A549 (cell line): ENCODE results near the gene GAL3ST3. TPM values are rescaled to one million over a fixed set of nuclear protein-coding genes. Genes with fewer than 3 reads are reported as not detected.

ENCODE experiments used
- ATAC-seq, 2 experiments: fragments of 200-7000 bp in 1 of 2; fragments of >200 bp in 1 of 2; cut with Nextera tagmentation in 1 of 2; cut with Tn5 transposase in 1 of 2; 3 replicates each; pipeline versions ENCODE4 v1.8.0 to v1.9.1; 2018 to 2020; ENCODE audit warnings: mild to moderate bottlenecking in 1 of 2, moderate library complexity in 1 of 2
- CTCF ChIA-PET: fragments of 300-600 bp; sonication (Branson Sonifier 250); formaldehyde crosslinking; extraction: SDS; loops from one replicate; lab custom pipeline; 2021; ENCODE audit warnings: antibody characterized with exemption, inconsistent platforms; lab: Yijun Ruan, JAX
- POLR2A ChIA-PET: fragments of 350-600 bp; formaldehyde crosslinking; extraction: SDS; loops from one replicate; lab custom pipeline; 2021; ENCODE audit warnings: antibody characterized with exemption, inconsistent platforms; lab: Yijun Ruan, JAX
- DNase-seq, 2 experiments: peaks; one replicate each; pipeline versions ENCODE4 v3.0.0 to v3.0.0-alpha.2; 2011 to 2016; ENCODE audit warnings: low read depth in 1 of 2, low spot score in 1 of 2
- FAIRE-seq: peaks from 2 replicates; lab custom pipeline; 2011; peaks lifted over from hg19 to GRCh38; lab: Jason Lieb, UNC
- H3K27ac ChIP-seq, 2 experiments: fragments of >200 bp; sonication (Bioruptor Twin); formaldehyde crosslinking; 3 replicates each; pipeline ENCODE4 v1.5.1; 2016 to 2017
- H3K4me1 ChIP-seq: fragments of >200 bp; sonication (Bioruptor Twin); formaldehyde crosslinking; 3 replicates; pipeline ENCODE4 v1.6.1; 2016
- H3K4me2 ChIP-seq: fragments of >200 bp; sonication (Bioruptor Twin); formaldehyde crosslinking; 3 replicates; pipeline ENCODE4 v1.6.1; 2016
- H3K4me3 ChIP-seq: fragments of >200 bp; sonication (Bioruptor Twin); formaldehyde crosslinking; 3 replicates; pipeline ENCODE4 v1.5.1; 2016
- H3K9me3 ChIP-seq: fragments of >200 bp; sonication (Bioruptor Twin); formaldehyde crosslinking; 3 replicates; pipeline ENCODE4 v1.6.1; 2016
- CBX2 ChIP-seq: fragments of 200-600 bp; sonication (generic); IDR thresholded peaks from 2 replicates; pipeline ENCODE4 v1.6.1; 2016; ENCODE audit warnings: low read depth, mild to moderate bottlenecking, borderline replicate concordance
- CEBPB ChIP-seq, 2 experiments: fragments of >200 bp in 1 of 2; sonication (Bioruptor Twin) in 1 of 2; formaldehyde crosslinking in 1 of 2; IDR thresholded peaks; 2 replicates each; pipeline ENCODE4 v1.6.1; 2012 to 2016
- CHD2 ChIP-seq: fragments of 150-350 bp; IDR thresholded peaks from 2 replicates; pipeline ENCODE4 v1.6.1; 2014; ENCODE audit warnings: low read length; ENCODE audit not compliant: partially characterized antibody
- EHMT2 ChIP-seq: fragments of 200-600 bp; sonication (generic); IDR thresholded peaks from 2 replicates; pipeline ENCODE4 v1.6.1; 2016; ENCODE audit warnings: antibody characterized with exemption, low read depth, mild to moderate bottlenecking, moderate library complexity
- ELK1 ChIP-seq: fragments of 150-350 bp; IDR thresholded peaks from 2 replicates; pipeline ENCODE4 v1.6.1; 2014; ENCODE audit warnings: low read depth, mild to moderate bottlenecking, low read length
- HES2 ChIP-seq: fragments of >200 bp; sonication (Bioruptor Twin); formaldehyde crosslinking; IDR thresholded peaks from 2 replicates; pipeline ENCODE4 v1.6.1; 2016
- JUNB ChIP-seq: fragments of >200 bp; sonication (Bioruptor Twin); formaldehyde crosslinking; IDR thresholded peaks from 2 replicates; pipeline ENCODE4 v1.6.1; 2016
- MAFK ChIP-seq: fragments of 450-650 bp; IDR thresholded peaks from 2 replicates; pipeline ENCODE4 v1.6.1; 2014; ENCODE audit not compliant: partially characterized antibody
- MYC ChIP-seq: IDR thresholded peaks from 2 replicates; pipeline ENCODE4 v1.6.1; 2012; ENCODE audit warnings: mild to moderate bottlenecking, inconsistent platforms, low read length, improper control_type of control experiment, borderline replicate concordance
- PBX3 ChIP-seq: IDR thresholded peaks from 2 replicates; pipeline ENCODE4 v1.6.1; 2012
- PHF8 ChIP-seq: fragments of 200-600 bp; sonication (generic); IDR thresholded peaks from 2 replicates; pipeline ENCODE4 v1.6.1; 2016; ENCODE audit warnings: low read depth, mild to moderate bottlenecking, antibody characterized with exemption, moderate library complexity, borderline replicate concordance
- POLR2A ChIP-seq: IDR thresholded peaks from 2 replicates; pipeline ENCODE4 v1.6.1; 2012; ENCODE audit warnings: mild to moderate bottlenecking, low read length
- REST ChIP-seq: fragments of 200-600 bp; sonication (generic); IDR thresholded peaks from 2 replicates; pipeline ENCODE4 v1.6.1; 2016; ENCODE audit warnings: antibody characterized with exemption, mild to moderate bottlenecking, moderate library complexity
- SREBF2 ChIP-seq: fragments of 450-650 bp; IDR thresholded peaks from 2 replicates; pipeline ENCODE4 v1.6.1; 2014; ENCODE audit warnings: mild to moderate bottlenecking, moderate library complexity
- USF2 ChIP-seq: fragments of 450-650 bp; IDR thresholded peaks from 2 replicates; pipeline ENCODE4 v1.6.1; 2014; ENCODE audit warnings: antibody characterized with exemption
- ZNF302 ChIP-seq: fragments of 250-450 bp; sonication (Bioruptor Pico); IDR thresholded peaks from 2 replicates; pipeline ENCODE4 v1.9.0; 2021; ENCODE audit warnings: inconsistent platforms, mild to moderate bottlenecking, moderate library complexity
- ZSCAN20 ChIP-seq: fragments of 250-450 bp; sonication (Bioruptor Pico); IDR thresholded peaks from 2 replicates; pipeline ENCODE4 v1.8.0; 2022; ENCODE audit warnings: mild to moderate bottlenecking, moderate library complexity
- WGBS: methylation state at CpG from one replicate; pipeline ENCODE4 v1.1.6; 2017; ENCODE audit errors: missing lambda C conversion rate; 5-methylcytosine and 5-hydroxymethylcytosine counted together
- polyA plus RNA-seq, 4 experiments: library from polyadenylated mRNA; depleted of rRNA in 3 of 4; stranded (reverse); fragments of >200 nt; fragmentation: RNase III in 1 of 4; extraction: RNeasy Plus Mini Kit Qiagen cat#74134 plus additional on column Dnase treatment in 1 of 4; gene quantifications; 2 replicates in 3 of 4; 3 replicates in 1 of 4; pipeline ENCODE4 v1.2.3, GENCODE V29; 2011 to 2017

GAL3ST3 gene
- polyA plus RNA-seq, 2 of the 4 experiments (the other 2 are of a cell fraction): not detected

- CTCF ChIA-PET: interaction anchor here (0.6 to 11.6 kb wide), 9 partner anchors 7 to 331 kb away, joined by 3 to 121 read pairs (median 3); no protein-coding TSS in a partner anchor
- Histone ChIP-seq H3K4me2 (no peak overlapping the region), H3K4me3 (no peak overlapping the region), H3K9me3 (no peaks in the 10 kb centered on the region), H3K27ac (peak overlapping the region in 1 of 2 experiments; percentile 48; a peak in 3 of 6 replicates), H3K4me1 (peaks cover 12% of the 10 kb centered on the region)
- DNase-seq (no peak), ATAC-seq (peak in 1 of 2 experiments; percentile 39; a peak in 3 of 6 replicates), FAIRE-seq (no peak)
- 95% methylated on average over 4 of the region's 6 CpGs for WGBS
- TF ChIP-seq POLR2A (no peak), CBX2 (no peak), CHD2 (no peak), EHMT2 (no peak)
- POLR2A ChIA-PET: no interaction called here
These were observed 34.0 kb downstream of the GAL3ST3 start for GRCh38 chr11:66014804-66015453.

- ChIA-PET POLR2A (interaction anchor here (1.1 to 1.8 kb wide), 2 partner anchors 9 to 11 kb away, joined by 3 to 12 read pairs; partner anchors contain the start of genes BANF1 and EIF1AD), CTCF (interaction anchor here (0.6 to 11.6 kb wide), 7 partner anchors 8 to 55 kb away, joined by 3 to 121 read pairs (median 4); partner anchors contain the start of gene CATSPER1)
- TF ChIP-seq EHMT2 (no peak), MAFK (no peak), ZSCAN20 (no peak)
- ATAC-seq: no peak
- FAIRE-seq: no peak
- H3K4me1 ChIP-seq: peaks cover 12% of the 10 kb centered on the region
- H3K4me3 ChIP-seq: no peak overlapping the region
- H3K4me2 ChIP-seq: no peak overlapping the region
- no peak overlapping the region for H3K27ac ChIP-seq
- no peak for DNase-seq
- H3K9me3 ChIP-seq: no peaks in the 10 kb centered on the region
- WGBS: 75% methylated on average over 6 of the region's 7 CpGs
These were observed 35.2 kb downstream of the GAL3ST3 start for GRCh38 chr11:66013762-66014100.

GRCh38 chr11:66012946-66013761 lies 35.8 kb downstream of the GAL3ST3 start:
- TF ChIP-seq REST (peak; percentile 42; the same call in 1 of the 2 replicates), HES2 (no peak)
- POLR2A ChIA-PET: interaction anchor here (1.1 to 1.8 kb wide), 2 partner anchors 9 to 11 kb away, joined by 3 to 12 read pairs; partner anchors contain the start of genes BANF1 and EIF1AD
- WGBS: 63% methylated on average over 9 of the region's 12 CpGs
- CTCF ChIA-PET: interaction anchor here (1.1 to 11.6 kb wide), 7 partner anchors 8 to 55 kb away, joined by 3 to 121 read pairs (median 4); partner anchors contain the start of gene CATSPER1
- Histone ChIP-seq H3K4me2 (no peak overlapping the region), H3K4me3 (no peak overlapping the region), H3K4me1 (peaks cover 16% of the 10 kb centered on the region), H3K27ac (peak overlapping the region in 1 of 2 experiments; percentile 12; a peak in 1 of 6 replicates), H3K9me3 (no peaks in the 10 kb centered on the region)
- ATAC-seq: peak in 1 of 2 experiments; percentile 22; a peak in 1 of 6 replicates
- no peak for FAIRE-seq
- DNase-seq: no peak

GRCh38 chr11:66012371-66012945 lies 36.5 kb downstream of the GAL3ST3 start:
- H3K4me1 ChIP-seq: peaks cover 16% of the 10 kb centered on the region
- no peak overlapping the region for H3K4me3 ChIP-seq
- no peaks in the 10 kb centered on the region for H3K9me3 ChIP-seq
- no peak for FAIRE-seq
- DNase-seq: no peak
- ChIA-PET CTCF (interaction anchor here (1.1 to 11.6 kb wide), 6 partner anchors 9 to 56 kb away, joined by 3 to 121 read pairs (median 5); partner anchors contain the start of gene CATSPER1), POLR2A (interaction anchor here (1.1 to 1.8 kb wide), 3 partner anchors 10 kb away, joined by 3 to 12 read pairs (median 5); partner anchors contain the start of genes BANF1 and EIF1AD)
- no peak for ATAC-seq
- H3K4me2 ChIP-seq: no peak overlapping the region
- no peak overlapping the region for H3K27ac ChIP-seq
- WGBS: 76% methylated on average over 11 of the region's 12 CpGs
- TF ChIP-seq POLR2A (no peak), ZNF302 (CRISPR knock-in tag) (no peak), PBX3 (no peak), CEBPB (IDR thresholded peaks at IDR 0.05) (no peak), EHMT2 (no peak), PHF8 (no peak), MYC (no peak), CBX2 (no peak), JUNB (no peak), SREBF2 (no peak), ELK1 (no peak), USF2 (no peak)
